ENCODE measurements around the gene MBP. TPM values are rescaled to one million over a fixed set of nuclear protein-coding genes. Genes with fewer than 3 reads are reported as not detected.

Gene MBP
- total RNA-seq, 2 experiments from 2014 or later = 47.0 to 65.7 TPM

DNA sequence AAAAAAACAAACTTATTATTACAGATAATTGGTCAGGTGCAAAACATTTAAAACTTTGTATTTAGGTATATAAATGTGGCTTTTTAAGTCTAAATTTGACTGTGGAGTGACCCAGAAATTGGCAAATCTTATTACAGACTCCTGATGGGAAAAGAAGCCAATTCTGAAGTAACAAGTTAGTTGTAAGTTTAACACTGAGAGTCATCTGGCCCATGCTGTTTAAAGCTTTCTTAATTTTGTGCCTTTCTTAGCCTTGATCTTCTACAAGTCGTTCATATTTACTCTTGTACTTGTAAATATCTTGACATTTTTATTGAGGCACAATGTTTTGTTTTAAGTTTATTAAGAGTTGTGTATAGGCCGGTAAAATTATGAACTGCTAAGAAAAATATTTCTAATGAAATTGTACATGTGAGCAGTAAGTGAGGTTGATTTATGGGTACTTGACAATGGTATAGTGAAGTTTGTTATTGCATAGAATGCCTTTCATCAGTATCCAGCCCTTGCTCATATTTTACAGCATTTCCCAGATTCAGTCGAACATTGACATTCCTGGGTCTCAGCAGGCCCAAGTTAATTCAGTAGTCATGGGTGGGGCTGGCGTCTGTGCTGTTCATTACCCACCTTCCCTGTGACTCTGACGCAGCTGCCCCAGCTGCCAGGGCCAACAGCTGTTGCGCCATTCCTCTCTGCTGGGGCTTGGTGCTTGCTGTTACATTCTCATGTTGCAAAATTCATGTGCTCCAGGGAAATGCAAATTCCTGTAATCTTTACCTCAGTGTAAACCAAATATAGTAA lies 188.8 kb downstream of the MBP start:
- no peaks in the 10 kb centered on the region for H3K27me3 Mint-ChIP-seq
- peaks cover 18% of the 10 kb centered on the region for H3K4me1 Mint-ChIP-seq
- DNase-seq (no peak), ATAC-seq (no peak)
- H3K36me3 Mint-ChIP-seq (ENCODE audit: low read depth) = peaks cover 49% of the 10 kb centered on the region
- ChIA-PET CTCF (interaction anchor here (0.6 to 1.4 kb wide), 4 partner anchors 20 to 772 kb away, joined by 3 to 4 read pairs (median 4); no protein-coding TSS in a partner anchor), POLR2A (no interaction called here)
- intact Hi-C loops (cut with DNase I, micrococcal nuclease) = no loop called here
- H3K4me3 Mint-ChIP-seq = no peak overlapping the region
- H3K27ac Mint-ChIP-seq = no peak overlapping the region
- peaks cover 9% of the 10 kb centered on the region for H3K9me3 Mint-ChIP-seq (ENCODE audit: low read depth)

DNA sequence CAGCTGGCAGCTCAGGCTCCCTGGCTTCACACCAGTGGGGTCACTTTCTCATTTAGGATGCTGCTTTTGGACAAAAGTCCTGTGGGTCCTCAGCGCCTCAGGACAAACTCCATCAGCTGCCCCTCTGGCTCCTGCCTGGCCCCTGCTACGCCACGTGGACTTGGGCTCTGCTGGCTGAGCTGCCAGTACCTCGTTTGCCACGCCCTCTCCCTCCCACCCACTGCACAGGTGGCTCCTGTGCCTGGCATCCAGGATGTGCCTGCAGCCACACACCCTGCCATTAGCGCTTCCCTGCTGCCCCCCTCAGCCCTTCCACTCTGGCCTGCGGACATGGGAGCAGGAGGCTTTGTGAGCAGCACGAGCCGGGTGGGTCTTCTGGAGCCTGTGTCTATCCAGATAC lies 191.3 kb downstream of the MBP start:
- intact Hi-C loops (cut with DNase I, micrococcal nuclease) = no loop called here
- Mint-ChIP-seq H3K4me1 (no peaks in the 10 kb centered on the region), H3K4me3 (no peak overlapping the region), H3K36me3 (ENCODE audit: low read depth) (peaks cover 51% of the 10 kb centered on the region), H3K27ac (no peak overlapping the region), H3K27me3 (no peaks in the 10 kb centered on the region), H3K9me3 (ENCODE audit: low read depth) (peaks cover 8% of the 10 kb centered on the region)
- ATAC-seq (no peak), DNase-seq (no peak)
- ChIA-PET POLR2A (no interaction called here), CTCF (no interaction called here)

GRCh38 chr18:76938619-76939018 lies 194.0 kb downstream of the MBP start:
- no peaks in the 10 kb centered on the region for H3K27me3 Mint-ChIP-seq
- no peak overlapping the region for H3K27ac Mint-ChIP-seq
- ATAC-seq = no peak
- H3K4me3 Mint-ChIP-seq = no peak overlapping the region
- H3K4me1 Mint-ChIP-seq = no peaks in the 10 kb centered on the region
- CTCF ChIA-PET = interaction anchor here (0.6 kb wide), 1 partner anchor 18 kb away, joined by 3 read pairs; no protein-coding TSS in a partner anchor
- no peak for DNase-seq
- no peaks in the 10 kb centered on the region for H3K9me3 Mint-ChIP-seq (ENCODE audit: low read depth)
- POLR2A ChIA-PET = no interaction called here
- H3K36me3 Mint-ChIP-seq (ENCODE audit: low read depth) = peaks cover 38% of the 10 kb centered on the region
- intact Hi-C loops (cut with DNase I, micrococcal nuclease) = no loop called here

DNA sequence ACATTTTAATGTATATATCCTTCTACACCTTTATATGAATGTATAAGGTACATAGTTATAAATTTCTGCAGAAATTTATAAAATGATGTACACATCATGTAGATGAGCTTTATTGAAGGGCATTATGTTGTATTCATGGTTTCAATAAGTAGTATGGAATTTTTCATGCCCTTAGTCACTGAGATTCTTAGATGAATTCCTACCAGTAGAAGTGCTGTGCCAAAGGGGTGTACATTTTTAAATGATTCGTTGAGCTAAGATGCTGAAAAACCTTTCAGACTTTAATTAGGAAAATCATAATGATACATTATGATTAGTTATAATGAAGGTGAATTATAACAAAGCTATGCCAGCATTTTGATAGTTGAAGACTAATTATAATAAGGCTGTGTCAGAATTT lies 195.0 kb downstream of the MBP start:
- CTCF ChIA-PET = no interaction called here
- H3K4me3 Mint-ChIP-seq = no peak overlapping the region
- no peaks in the 10 kb centered on the region for H3K4me1 Mint-ChIP-seq
- POLR2A ChIA-PET = no interaction called here
- no peak for ATAC-seq
- H3K27me3 Mint-ChIP-seq = no peaks in the 10 kb centered on the region
- H3K9me3 Mint-ChIP-seq (ENCODE audit: low read depth) = no peaks in the 10 kb centered on the region
- DNase-seq = no peak
- peaks cover 39% of the 10 kb centered on the region for H3K36me3 Mint-ChIP-seq (ENCODE audit: low read depth)
- intact Hi-C loops (cut with DNase I, micrococcal nuclease) = no loop called here
- H3K27ac Mint-ChIP-seq = no peak overlapping the region

DNA sequence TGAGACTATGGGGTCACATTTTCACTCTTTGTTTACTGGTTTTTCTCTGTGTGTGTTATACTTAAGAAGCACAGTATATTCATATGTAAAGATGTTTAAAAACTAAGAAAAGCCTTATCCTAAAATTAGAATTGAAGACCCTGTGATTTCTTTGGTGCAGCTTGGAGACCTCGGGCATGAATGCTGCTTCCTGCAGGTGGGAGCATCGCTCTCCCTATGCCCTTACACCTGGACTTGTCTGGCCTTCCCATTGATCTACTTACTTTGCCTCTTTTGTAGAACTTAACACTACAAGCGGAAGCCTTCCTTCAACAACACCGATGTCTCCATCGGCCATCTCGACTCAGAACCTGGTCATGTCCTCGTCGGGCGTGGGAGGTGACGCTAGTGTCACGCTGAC lies 195.7 kb downstream of the MBP start:
- ChIA-PET POLR2A (no interaction called here), CTCF (no interaction called here)
- Mint-ChIP-seq H3K27ac (no peak overlapping the region), H3K4me1 (no peaks in the 10 kb centered on the region), H3K36me3 (ENCODE audit: low read depth) (peaks cover 40% of the 10 kb centered on the region), H3K9me3 (ENCODE audit: low read depth) (no peaks in the 10 kb centered on the region), H3K4me3 (no peak overlapping the region), H3K27me3 (no peaks in the 10 kb centered on the region)
- DNase-seq (no peak), ATAC-seq (no peak)
- intact Hi-C loops (cut with DNase I, micrococcal nuclease) = no loop called here

DNA sequence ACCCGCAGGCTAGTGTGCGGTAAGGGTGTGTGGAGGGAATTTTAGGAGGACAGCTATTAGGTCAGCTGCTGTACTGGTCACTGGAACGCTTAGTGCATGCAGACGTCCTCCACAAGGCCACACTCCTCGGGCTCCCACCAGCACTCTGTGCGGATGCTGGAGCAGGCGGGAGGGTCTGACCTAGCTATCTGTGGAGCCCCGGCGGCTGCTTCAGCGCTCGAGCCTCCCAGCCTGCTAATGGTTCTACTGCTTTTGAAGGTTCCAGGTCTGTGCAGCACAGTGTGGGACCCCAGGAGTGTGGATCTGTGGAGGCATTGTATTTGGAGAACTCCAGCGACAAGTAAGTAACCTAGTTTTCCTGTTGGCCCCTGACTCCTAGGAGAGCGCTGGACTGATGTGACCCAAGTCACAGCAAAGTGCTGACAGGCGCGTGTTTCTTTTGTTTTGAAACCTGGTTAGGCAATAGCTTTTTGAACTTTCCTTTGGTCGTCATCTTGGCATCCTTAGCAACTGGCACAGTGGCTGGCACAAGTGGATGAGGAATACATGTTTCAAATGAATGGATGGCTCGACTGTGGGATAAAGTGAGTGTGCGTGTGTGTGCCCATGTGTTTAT lies 196.8 kb downstream of the MBP start:
- Mint-ChIP-seq H3K4me3 (no peak overlapping the region), H3K27ac (no peak overlapping the region), H3K4me1 (no peaks in the 10 kb centered on the region), H3K9me3 (ENCODE audit: low read depth) (no peaks in the 10 kb centered on the region), H3K27me3 (no peaks in the 10 kb centered on the region), H3K36me3 (ENCODE audit: low read depth) (peaks cover 43% of the 10 kb centered on the region)
- intact Hi-C loops (cut with DNase I, micrococcal nuclease) = no loop called here
- ATAC-seq = no peak
- ChIA-PET CTCF (interaction anchor here (1.5 kb wide), 1 partner anchor 27 kb away, joined by 3 read pairs; no protein-coding TSS in a partner anchor), POLR2A (no interaction called here)
- DNase-seq = no peak

DNA sequence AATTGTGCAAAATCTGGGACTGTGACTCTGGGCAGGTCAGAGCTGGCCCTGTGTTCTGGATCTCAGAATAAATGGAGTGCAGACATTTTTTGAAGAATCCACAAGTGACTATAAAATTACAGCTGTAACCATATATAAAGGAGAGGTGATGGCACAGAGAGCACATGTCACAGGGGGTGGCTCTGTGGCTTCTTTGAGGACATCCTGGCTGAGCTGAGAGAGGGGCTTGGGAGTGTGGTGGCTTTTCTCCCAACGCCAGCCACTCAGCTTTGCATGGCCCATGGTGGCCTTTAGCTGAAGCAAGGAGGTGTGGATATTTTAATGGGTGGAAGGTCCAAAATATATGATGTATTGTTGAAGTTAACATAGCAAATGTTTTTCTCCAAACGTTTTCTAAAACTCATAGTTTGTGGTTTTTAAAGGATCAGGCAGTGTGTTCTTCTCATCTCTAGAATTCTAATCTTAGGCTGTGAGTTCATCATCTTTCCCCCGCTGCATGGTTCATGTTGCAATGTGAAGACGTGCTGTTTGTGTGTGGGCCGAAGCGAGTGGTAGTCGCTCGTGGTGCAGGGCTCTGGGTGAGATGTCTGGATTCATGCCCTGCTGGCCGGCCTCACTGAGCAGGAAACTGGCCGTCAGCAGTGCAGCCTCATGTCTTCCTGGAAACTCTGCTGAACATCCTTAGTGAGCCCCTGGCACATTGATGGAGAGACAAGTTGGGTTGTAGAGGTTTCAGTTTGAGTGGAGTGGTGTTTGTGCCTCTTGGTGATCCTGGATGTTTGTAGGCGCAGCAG lies 200.4 kb downstream of the MBP start:
- Mint-ChIP-seq H3K36me3 (ENCODE audit: low read depth) (peaks cover 38% of the 10 kb centered on the region), H3K9me3 (ENCODE audit: low read depth) (no peaks in the 10 kb centered on the region), H3K27ac (no peak overlapping the region), H3K4me3 (no peak overlapping the region), H3K27me3 (no peaks in the 10 kb centered on the region), H3K4me1 (no peaks in the 10 kb centered on the region)
- intact Hi-C loops (cut with DNase I, micrococcal nuclease) = no loop called here
- ChIA-PET CTCF (interaction anchor here (0.6 to 1.7 kb wide), 6 partner anchors 10 to 499 kb away, joined by 3 to 7 read pairs (median 4); no protein-coding TSS in a partner anchor), POLR2A (no interaction called here)
- ATAC-seq (no peak), DNase-seq (no peak)

GRCh38 chr18:76931171-76931570 lies 201.4 kb downstream of the MBP start:
- Mint-ChIP-seq H3K4me3 (no peak overlapping the region), H3K27me3 (no peaks in the 10 kb centered on the region), H3K27ac (no peak overlapping the region), H3K9me3 (ENCODE audit: low read depth) (no peaks in the 10 kb centered on the region), H3K4me1 (no peaks in the 10 kb centered on the region), H3K36me3 (ENCODE audit: low read depth) (peaks cover 32% of the 10 kb centered on the region)
- ChIA-PET POLR2A (no interaction called here), CTCF (interaction anchor here (1.1 to 1.7 kb wide), 4 partner anchors 9 to 69 kb away, joined by 3 to 7 read pairs (median 6); no protein-coding TSS in a partner anchor)
- DNase-seq = no peak
- ATAC-seq = no peak
- intact Hi-C loops (cut with DNase I, micrococcal nuclease) = no loop called here

Other genes with a start within 250 kb of the MBP start
- gene GALR1, start 117.1 kb upstream of the MBP start, total RNA-seq = not detected

Measured in activated CD4-positive, alpha-beta T cell treated with anti-CD3 and anti-CD28 coated beads for 36 hours (primary cell).